ENCODE results near the gene NR1D1. TPM values are rescaled to one million over a fixed set of nuclear protein-coding genes. Genes with fewer than 3 reads are reported as not detected.
A peak's percentile ranks its signal among the peaks of the same experiment; 100 is the strongest.

The NR1D1 gene
- total and polyA plus RNA-seq, 2 of the 13 experiments (the other 11 are each of a cell fraction or from before 2014, with no cell fraction given): 2.1 to 2.7 TPM

DNA sequence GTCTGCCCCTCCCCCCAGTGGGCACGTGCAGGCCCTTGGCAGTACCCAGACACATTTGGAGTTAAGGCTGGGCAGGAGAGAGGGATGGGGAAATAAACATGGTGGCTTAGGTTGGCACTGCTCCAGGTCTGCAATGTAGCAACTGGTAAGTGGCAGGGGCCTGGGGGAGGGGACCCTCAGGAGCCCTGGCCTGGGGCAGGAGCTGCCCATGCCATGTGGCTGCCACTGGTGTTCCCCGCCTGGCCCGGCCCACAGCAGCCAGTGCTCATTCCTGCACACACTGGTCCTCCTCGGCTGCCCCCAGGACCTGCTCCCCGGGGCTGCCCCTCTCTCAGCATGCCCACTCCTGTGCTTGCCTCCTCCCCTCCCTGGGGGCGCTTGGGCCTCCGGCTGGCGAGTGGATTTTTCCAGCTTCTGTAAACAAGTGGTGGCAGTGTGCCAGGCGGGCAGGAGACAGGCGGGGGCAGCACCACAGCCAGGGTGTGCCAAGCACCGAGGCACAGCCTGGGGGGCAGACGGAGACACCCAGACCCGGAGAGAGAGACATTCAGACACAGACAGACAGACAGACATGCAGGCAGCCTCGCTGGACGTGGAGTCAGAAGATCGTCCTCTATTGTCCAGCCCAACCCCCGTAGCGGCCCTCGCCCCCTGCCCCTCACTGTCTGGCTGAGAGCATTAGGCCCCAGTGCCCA lies 28.2 kb downstream of the NR1D1 start (continued):
- TF ChIP-seq AGO1 (IDR thresholded peaks at IDR 0.05; ENCODE audit: low read depth, low read length, poor library complexity, severe bottlenecking) (peak; percentile 77), ZFP36L1 (CRISPR knock-in tag; IDR thresholded peaks at IDR 0.05) (0 out of 2 replicates have a peak, but pooled peaks have one; percentile 72), TAF1 (CRISPR knock-in tag; IDR thresholded peaks at IDR 0.05) (no peak), POLR2G (IDR thresholded peaks at IDR 0.05; ENCODE audit: low read depth, low read length) (no peak), HMGXB3 (CRISPR knock-in tag; IDR thresholded peaks at IDR 0.05; ENCODE audit: borderline replicate concordance) (no peak), TBX2 (CRISPR knock-in tag; IDR thresholded peaks at IDR 0.05; ENCODE audit: borderline replicate concordance) (no peak), ZNF3 (CRISPR knock-in tag; IDR thresholded peaks at IDR 0.05) (no peak), ZC3H13 (CRISPR knock-in tag; IDR thresholded peaks at IDR 0.05) (no peak), TFDP1 (CRISPR knock-in tag; IDR thresholded peaks at IDR 0.05; ENCODE audit: borderline replicate concordance) (peak; percentile 6; the same call in 1 of the 2 replicates), ZNF782 (CRISPR knock-in tag; IDR thresholded peaks at IDR 0.05; ENCODE audit: borderline replicate concordance) (no peak), ZNF670 (CRISPR knock-in tag; IDR thresholded peaks at IDR 0.05; ENCODE audit: borderline replicate concordance) (peak; percentile 47; the same call in 1 of the 2 replicates), ZNF792 (CRISPR knock-in tag; IDR thresholded peaks at IDR 0.05) (no peak), BHLHE40 (IDR thresholded peaks at IDR 0.05; ENCODE audit: low read length) (peak; percentile 83)
- TF ChIP-seq, protein P1, sequence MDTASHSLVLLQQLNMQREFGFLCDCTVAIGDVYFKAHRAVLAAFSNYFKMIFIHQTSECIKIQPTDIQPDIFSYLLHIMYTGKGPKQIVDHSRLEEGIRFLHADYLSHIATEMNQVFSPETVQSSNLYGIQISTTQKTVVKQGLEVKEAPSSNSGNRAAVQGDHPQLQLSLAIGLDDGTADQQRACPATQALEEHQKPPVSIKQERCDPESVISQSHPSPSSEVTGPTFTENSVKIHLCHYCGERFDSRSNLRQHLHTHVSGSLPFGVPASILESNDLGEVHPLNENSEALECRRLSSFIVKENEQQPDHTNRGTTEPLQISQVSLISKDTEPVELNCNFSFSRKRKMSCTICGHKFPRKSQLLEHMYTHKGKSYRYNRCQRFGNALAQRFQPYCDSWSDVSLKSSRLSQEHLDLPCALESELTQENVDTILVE (CRISPR knock-in tag; IDR thresholded peaks at IDR 0.05): no peak
- TF ChIP-seq, protein P2, sequence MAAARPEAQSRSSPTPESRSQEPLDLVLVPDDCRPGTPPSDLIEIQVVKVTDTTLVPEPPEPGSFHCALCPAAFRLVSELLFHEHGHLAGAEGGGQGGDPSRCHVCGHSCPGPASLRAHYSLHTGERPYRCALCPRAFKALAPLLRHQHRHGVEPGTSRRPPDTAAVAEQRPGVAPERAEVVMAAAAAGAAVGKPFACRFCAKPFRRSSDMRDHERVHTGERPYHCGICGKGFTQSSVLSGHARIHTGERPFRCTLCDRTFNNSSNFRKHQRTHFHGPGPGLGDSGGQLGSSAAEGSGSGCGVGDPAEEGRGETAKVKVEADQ (CRISPR knock-in tag; IDR thresholded peaks at IDR 0.05; ENCODE audit: borderline replicate concordance): no peak
- TF ChIP-seq, protein P3, sequence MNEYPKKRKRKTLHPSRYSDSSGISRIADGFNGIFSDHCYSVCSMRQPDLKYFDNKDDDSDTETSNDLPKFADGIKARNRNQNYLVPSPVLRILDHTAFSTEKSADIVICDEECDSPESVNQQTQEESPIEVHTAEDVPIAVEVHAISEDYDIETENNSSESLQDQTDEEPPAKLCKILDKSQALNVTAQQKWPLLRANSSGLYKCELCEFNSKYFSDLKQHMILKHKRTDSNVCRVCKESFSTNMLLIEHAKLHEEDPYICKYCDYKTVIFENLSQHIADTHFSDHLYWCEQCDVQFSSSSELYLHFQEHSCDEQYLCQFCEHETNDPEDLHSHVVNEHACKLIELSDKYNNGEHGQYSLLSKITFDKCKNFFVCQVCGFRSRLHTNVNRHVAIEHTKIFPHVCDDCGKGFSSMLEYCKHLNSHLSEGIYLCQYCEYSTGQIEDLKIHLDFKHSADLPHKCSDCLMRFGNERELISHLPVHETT (CRISPR knock-in tag; conservative IDR thresholded peaks at IDR 0.05): no peak
- TF ChIP-seq, protein P4, sequence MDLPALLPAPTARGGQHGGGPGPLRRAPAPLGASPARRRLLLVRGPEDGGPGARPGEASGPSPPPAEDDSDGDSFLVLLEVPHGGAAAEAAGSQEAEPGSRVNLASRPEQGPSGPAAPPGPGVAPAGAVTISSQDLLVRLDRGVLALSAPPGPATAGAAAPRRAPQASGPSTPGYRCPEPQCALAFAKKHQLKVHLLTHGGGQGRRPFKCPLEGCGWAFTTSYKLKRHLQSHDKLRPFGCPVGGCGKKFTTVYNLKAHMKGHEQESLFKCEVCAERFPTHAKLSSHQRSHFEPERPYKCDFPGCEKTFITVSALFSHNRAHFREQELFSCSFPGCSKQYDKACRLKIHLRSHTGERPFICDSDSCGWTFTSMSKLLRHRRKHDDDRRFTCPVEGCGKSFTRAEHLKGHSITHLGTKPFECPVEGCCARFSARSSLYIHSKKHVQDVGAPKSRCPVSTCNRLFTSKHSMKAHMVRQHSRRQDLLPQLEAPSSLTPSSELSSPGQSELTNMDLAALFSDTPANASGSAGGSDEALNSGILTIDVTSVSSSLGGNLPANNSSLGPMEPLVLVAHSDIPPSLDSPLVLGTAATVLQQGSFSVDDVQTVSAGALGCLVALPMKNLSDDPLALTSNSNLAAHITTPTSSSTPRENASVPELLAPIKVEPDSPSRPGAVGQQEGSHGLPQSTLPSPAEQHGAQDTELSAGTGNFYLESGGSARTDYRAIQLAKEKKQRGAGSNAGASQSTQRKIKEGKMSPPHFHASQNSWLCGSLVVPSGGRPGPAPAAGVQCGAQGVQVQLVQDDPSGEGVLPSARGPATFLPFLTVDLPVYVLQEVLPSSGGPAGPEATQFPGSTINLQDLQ (CRISPR knock-in tag; IDR thresholded peaks at IDR 0.05): peak; percentile 49; the same call in 1 of the 2 replicates
